NCI-H1092 (cell line): ENCODE measurements around the gene COQ10B.
"Not testable (repeated sequence)": the region's sequence is repeated elsewhere in the genome, so short reads cannot be mapped to it uniquely, and the experiment has no call there.

Source experiments
- DNase-seq: peaks from one replicate; lab custom pipeline; 2025; lab: John Stamatoyannopoulos, UW

COQ10B gene

DNA sequence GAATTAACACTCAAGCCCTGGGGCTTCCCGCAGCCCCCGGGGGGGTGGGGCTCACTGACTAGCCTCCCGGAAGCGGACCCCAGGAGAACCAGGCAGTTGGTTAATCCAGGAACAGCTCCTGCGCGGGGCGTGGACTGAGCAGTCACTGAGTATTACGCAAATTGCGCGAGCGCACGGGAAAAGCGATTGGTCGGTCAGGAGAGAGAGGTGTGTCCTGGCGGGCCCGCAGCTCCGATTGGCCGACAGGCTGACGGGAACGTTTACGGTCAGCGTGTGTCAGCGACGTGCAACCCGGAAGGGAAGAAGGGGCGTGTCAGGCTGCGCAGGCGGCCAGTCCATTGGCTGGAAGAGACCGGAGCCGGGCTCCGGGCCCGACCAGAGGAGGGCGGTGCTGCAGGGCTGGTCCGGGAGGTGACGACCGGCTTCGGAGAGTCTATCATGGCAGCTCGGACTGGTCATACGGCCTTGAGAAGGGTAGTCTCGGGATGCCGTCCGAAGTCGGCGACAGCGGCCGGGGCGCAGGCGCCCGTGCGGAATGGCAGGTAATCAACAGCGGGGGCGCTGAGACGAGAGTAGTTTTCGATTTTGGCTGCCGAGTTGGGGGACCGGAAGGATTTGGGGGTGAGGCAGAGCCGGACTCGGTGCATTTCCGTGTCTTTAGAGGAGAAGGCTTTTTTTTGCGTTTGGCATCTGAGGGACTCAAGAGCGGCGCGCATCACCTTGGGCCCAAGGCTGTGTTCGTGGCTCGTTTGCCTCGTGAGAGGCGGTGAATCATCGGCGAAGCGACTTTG is at the start of gene COQ10B:
COQ10B (plus strand) TSS at position 430 of the 791 bp plus-strand sequence; CDS start at position 439, 9 bp downstream.
- DNase-seq, result peak; percentile 97

GRCh38 chr2:197405582-197405981 is 47.8 kb upstream of the COQ10B start:
- DNase-seq, result no peak

- DNase-seq, result no peak
These were observed 39.3 kb upstream of the COQ10B start for GRCh38 chr2:197414039-197414438.

DNA sequence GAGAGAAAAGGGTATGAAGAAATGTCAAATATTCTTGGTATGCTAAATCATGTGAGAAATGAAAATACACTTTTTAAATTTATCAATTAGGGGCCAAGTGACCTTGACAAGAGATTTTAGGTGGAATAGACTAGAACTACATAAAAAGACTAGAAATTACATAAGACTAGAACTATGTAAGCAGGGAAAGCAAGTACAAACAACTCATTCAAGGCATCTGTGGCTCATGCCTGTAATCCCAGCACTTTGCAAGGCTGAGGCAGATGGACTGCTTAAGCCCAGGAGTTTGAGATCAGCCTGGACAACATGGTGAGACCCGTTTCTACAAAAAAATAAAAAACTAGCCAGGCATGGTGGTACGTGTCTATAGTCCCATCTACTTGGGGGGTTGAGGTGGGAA is 38.8 kb upstream of the COQ10B start:
- no peak for DNase-seq

DNA sequence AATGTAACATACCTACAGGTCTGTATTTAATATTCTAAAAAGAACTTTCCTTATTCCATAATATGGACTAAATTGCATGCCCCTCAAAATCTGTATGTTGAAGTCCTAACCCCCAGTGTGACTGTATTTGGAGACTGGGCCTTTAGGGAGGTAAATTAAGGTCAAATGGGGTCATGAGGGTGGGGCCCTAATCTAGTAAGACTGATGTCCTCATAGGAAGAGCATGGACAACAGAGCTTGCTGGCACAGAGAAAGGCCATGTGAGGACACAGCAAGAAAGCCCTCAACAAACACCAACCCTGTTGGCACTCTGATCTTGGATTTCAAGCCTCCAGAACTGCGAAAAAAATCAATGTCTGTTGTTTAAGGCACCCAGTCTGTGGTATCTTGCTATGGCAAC is 37.1 kb upstream of the COQ10B start:
- no peak for DNase-seq

DNA sequence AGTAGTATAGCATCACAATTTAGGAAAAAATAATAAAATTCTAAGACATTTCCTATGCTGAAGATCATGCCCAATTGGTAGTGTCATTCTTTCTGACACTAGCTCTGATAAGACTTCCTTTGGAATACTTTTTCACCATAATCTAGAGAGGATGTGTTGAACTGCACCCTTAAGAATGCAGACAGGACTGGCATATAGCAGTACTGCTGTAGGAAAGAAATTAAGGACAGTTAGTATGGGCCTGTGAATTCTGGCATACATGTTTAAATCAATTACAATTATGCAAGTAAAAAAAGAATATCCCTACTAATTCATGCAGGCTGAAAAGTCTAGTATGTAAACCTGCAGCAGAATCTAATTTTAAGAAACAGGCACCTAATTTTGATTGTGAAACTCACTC is 33.9 kb upstream of the COQ10B start:
- DNase-seq, result no peak

DNA sequence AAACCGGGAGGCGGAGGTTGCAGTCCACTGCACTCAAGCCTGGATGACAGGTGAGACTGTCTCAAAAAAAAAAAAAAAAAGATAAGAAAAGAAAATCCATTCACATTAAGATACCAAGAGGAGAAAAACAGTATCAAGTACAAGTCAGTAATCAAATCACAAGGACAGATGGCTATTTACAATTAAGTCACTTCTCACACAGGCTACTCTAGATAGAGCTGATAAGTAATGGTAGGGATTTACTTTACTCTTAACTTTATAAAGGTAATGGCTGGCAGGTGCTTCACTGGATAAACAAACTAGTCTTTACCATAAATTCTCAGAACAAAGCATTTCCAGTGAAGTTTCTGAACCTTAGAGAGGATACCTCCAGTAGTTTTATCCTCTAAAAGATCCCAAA is 30.0 kb upstream of the COQ10B start:
- no peak for DNase-seq

DNA sequence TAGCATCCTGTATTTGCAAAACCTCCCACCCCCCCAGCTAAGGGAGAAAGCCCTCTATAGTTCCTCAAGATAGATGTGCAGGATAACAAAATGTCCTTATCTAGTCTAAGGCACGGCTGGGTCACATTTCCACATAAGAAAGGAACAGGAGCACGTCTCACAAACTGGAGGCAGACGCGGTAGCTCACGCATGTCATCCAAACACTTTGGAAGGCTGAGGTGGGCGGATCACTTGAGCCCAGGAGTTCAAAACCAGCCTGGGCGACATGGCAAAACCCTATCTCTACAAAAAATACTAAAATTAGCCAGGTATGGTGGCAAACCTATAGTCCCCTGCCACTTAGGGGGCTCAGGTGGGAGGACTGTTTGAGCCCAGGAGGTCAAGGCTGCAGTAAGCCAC is 27.8 kb upstream of the COQ10B start:
- DNase-seq, result no peak

GRCh38 chr2:197426723-197427603 is 26.4 kb upstream of the COQ10B start:
- DNase-seq, result no peak

DNA sequence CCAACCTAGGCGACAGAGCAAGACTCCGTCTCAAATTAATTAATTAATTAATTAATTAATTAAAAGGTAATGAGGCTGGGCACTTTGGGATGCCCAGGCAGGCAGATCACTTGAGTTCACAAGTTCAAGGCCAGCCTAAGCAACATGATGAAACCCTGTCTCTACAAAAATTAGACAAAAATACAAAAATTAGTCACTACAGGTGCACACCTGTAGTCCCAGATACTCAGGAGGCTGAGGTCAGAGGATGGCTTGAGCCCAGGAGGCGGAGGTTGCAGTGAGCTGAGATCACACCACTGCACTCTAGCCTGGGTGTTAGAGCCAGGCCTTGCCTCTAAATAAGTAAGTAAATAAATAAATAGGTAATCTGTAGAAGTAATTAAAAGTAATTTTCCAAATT is 25.4 kb upstream of the COQ10B start:
- no peak for DNase-seq

GRCh38 chr2:197431858-197432257 is 21.5 kb upstream of the COQ10B start:
- no peak for DNase-seq

DNA sequence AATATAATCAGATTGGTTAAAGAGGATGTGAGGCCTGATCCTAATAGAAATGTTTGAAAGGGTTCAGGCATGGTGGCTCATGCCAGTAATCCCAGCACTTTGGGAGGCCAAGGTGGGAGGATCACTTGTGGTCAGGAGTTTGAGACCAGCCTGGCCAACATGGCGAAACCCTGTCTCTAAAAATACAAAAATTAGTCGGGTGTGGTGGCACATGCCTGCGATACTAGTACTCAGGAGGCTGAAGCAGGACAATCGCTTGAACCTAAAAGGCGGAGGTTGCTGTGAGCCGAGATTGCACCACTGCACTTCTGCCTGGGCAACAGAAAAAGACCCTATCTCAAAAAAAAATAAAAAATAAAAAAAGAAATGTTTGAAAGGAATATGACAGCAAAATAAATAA is 20.8 kb upstream of the COQ10B start:
- not testable (repeated sequence) for DNase-seq

DNA sequence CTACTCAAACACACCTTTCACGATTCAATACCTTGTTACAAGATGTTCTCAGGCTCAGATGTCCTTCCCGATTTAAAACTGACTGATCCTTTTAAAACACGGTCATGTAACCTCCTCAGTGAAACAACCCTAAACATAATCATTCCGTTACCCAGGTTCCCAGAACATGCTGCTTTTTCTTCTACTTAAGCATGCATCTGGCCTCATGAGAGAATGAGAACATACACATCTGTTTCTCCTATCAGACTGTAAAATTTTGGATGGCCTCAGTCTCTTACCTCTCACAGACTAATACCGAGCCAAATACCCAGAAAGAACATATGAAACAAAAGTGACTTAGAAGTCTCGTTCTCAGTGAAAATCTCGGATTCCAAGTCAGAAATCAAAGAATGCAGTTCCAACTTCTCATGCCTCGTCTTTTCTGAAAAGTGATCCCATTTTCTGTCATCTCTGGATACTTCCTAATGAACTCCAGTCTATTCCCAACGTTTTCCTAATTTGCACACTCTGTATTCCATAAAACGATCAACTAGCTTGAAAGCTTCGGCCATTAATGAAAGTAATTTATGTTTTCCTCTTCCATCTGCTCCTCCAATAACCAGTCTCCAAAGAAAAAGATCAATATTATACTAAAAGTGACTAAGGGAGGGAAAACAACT is 19.4 kb upstream of the COQ10B start:
- DNase-seq, result no peak

DNA sequence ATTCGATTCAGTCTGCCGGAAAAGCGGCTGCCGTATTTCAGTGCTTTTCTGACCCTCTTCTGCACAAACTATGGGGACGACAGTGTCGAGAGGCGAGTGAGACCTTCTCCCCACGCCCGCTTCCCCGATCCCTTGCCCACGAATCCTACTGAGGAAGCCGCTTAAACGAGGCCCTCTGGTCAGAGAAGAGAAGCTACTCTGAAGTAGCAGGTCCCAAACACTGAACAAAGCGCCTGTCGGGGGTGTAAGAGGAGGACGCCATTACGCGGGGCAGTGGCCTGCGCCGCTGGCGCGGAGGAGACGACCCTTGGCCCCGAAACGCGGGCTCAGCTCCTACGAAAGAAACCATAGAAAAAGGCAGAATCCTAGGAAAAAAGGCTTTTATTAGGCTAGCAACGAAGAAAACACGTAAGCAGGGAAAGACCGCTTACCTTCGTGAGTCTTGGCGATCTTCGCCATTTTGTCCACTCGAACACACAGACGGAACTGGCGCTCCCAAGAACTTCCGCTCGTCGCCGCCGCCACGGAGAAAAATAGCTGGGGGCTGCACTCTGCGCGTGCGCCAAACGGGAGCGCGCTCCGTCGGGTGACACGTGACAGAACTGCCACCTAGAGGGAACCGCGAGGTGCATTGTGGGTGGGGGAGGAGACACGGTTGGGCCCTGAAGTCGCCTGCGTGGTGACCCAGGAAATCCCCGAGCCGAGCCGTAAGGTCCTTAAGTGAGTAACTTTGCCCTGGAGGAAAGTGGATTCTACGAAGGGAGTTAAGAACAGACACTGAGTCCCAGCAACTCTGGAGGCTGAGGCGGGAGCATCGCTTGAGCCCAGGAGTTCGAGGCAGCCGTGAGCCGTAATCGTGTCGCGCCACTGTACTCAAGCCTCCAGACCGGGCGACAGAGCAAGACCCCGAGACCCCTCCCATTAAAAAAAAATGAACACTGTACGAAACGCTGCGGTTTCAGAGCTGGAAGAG is 18.5 kb upstream of the COQ10B start, which contains the start of gene SF3B1:
SF3B1 (minus strand) TSS at position 488 of the 973 bp plus-strand sequence; CDS start at position 459, 29 bp downstream.
- DNase-seq, result peak; percentile 89

DNA sequence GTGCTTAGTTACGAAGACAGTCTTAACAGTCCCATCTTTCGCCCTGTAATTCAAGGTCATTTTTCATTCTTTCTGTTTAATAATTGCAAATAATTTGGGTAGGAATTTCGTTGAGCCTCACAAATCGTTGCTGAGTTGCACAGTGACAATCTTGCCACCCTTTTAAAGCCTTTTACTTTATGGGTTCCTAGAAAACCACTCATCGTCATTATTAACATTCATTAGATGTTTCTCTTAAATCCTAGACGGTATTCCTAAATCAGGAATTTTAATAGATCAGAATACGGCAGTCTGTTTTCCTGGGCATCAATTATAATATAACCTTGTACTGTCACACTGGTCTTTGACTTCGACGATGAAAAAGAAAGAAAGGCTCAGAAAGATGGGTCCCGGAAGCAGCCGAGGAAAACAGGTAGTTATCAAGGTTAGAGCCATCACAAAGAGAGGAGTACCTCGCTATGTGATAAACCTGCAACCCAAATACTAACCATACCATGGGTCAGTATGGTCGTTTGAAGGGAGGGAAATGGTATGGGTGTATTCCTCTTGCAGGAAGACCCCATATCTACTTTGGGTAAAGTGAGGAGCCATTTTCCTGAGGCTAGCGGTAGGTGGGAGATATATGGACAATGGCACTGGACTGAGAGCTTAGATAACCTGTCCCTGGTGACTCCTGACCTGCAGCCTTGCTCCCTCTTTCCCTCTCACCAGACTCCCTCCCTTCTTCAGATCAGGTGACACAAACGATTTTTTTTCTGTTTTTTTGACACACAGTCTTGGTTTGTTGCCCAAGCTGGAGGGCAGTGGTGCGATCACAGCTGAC is 17.5 kb upstream of the COQ10B start:
- DNase-seq, result no peak

DNA sequence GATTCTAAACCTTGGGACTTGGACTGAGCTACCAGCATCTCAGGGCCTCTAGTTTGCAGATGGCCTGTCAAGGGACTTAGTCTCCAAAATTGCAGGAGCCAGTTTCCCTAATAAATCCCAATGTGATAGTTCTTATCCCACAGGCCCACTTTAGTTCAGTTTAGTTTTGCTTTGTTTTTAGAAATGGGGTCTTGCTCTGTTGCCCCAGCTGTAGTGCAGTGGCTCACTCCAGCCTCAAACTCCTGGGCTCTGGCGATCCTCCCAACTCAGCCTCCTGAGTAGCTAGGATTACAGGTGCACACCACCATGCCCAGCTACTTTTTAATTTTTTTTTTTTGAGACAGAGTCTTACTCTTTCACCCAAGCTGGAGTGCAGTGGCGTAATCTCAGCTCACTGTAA is 16.0 kb upstream of the COQ10B start:
- no peak for DNase-seq

- no peak for DNase-seq
These were observed 10.5 kb upstream of the COQ10B start for GRCh38 chr2:197442857-197443256.

GRCh38 chr2:197445746-197446145 is 7.6 kb upstream of the COQ10B start:
- no peak for DNase-seq

GRCh38 chr2:197446844-197447243 is 6.5 kb upstream of the COQ10B start:
- DNase-seq, result no peak

- peak; percentile 1 for DNase-seq
These were observed 2.9 kb upstream of the COQ10B start for GRCh38 chr2:197450465-197450864.
